Hindlimb muscle (tissue), 1 donor: Measurements from ENCODE around the gene SRPRA. TPM values are rescaled to one million over a fixed set of nuclear protein-coding genes. Genes with fewer than 3 reads are reported as not detected.

Source experiments
- DNase-seq: peaks from one replicate; pipeline ENCODE4 v3.0.0-alpha.2; 2013
- polyA plus RNA-seq: library from polyadenylated mRNA; unstranded; fragments of 120-200 nt; gene quantifications from one replicate; pipeline ENCODE4 v1.2.1, GENCODE V29; 2013; ENCODE audit not compliant: insufficient read length

SRPRA gene
- polyA plus RNA-seq, 1 donor, result 58.4 TPM

- DNase-seq, result peak; percentile 27
Measured at GRCh38 chr11:126229858-126230540, 38.7 kb downstream of the SRPRA start.

- no peak for DNase-seq
Measured at GRCh38 chr11:126226334-126227084, 42.2 kb downstream of the SRPRA start.

GRCh38 chr11:126225295-126225665, 43.4 kb downstream of the SRPRA start:
- no peak for DNase-seq

GRCh38 chr11:126224647-126225294, 43.9 kb downstream of the SRPRA start:
- no peak for DNase-seq

- no peak for DNase-seq
Measured at GRCh38 chr11:126219547-126219946, 49.1 kb downstream of the SRPRA start.

- DNase-seq, result no peak
Measured at GRCh38 chr11:126217491-126217890, 51.2 kb downstream of the SRPRA start.

- DNase-seq, result no peak
Measured at GRCh38 chr11:126216526-126217305, 52.0 kb downstream of the SRPRA start.

GRCh38 chr11:126214841-126215240, 53.9 kb downstream of the SRPRA start:
- DNase-seq, result no peak

- no peak for DNase-seq
Measured at GRCh38 chr11:126214441-126214840, 54.3 kb downstream of the SRPRA start.

Other genes starting within 250 kb of the SRPRA start
- 19.4 TPM for gene CDON, start 206.0 kb downstream of the SRPRA start, polyA plus RNA-seq
- gene RPUSD4, start 57.2 kb downstream of the SRPRA start, polyA plus RNA-seq, result 50.6 TPM
- 17.5 TPM for gene FAM118B, start 57.1 kb downstream of the SRPRA start, polyA plus RNA-seq
- 27.1 TPM for gene FOXRED1, start 259 bp upstream of the SRPRA start, polyA plus RNA-seq
- 10.6 TPM for gene TIRAP, start 14.2 kb upstream of the SRPRA start, polyA plus RNA-seq
- 21.6 TPM for gene DCPS, start 35.2 kb upstream of the SRPRA start, polyA plus RNA-seq
- gene ST3GAL4, start 86.8 kb upstream of the SRPRA start, polyA plus RNA-seq, result 30.7 TPM